Kidney (tissue), 14 donors: ENCODE measurements around the gene SETD5. TPM values are rescaled to one million over a fixed set of nuclear protein-coding genes. Genes with fewer than 3 reads are reported as not detected.

Experiments used
- DNase-seq, 5 donors: peaks; one replicate each; pipeline ENCODE4 v3.0.0-alpha.2; 2013 to 2020
- FAIRE-seq: peaks from 2 replicates; lab custom pipeline; 2012; peaks lifted over from hg19 to GRCh38; lab: Jason Lieb, UNC
- H3K27ac ChIP-seq, 2 donors: one replicate each; pipeline ENCODE4 v1.7.0; 2013; ENCODE audit warnings: low read depth in 2 of 2, low read length in 2 of 2, inconsistent platforms in 1 of 2
- H3K27me3 ChIP-seq: one replicate; pipeline ENCODE4 v1.7.1; 2013; ENCODE audit warnings: low read length, inconsistent platforms; ENCODE audit not compliant: control insufficient read depth, insufficient read depth
- H3K36me3 ChIP-seq, 3 donors: one replicate each; pipeline versions ENCODE4 v1.7.0 to v1.7.1; 2013; ENCODE audit warnings: low read length in 3 of 3, control low read depth in 1 of 3, inconsistent platforms in 1 of 3; ENCODE audit not compliant: insufficient read depth in 3 of 3, control insufficient read depth in 2 of 3
- H3K4me1 ChIP-seq, 3 donors: one replicate each; pipeline versions ENCODE4 v1.7.0 to v1.7.1; 2013; ENCODE audit warnings: low read length in 3 of 3, inconsistent platforms in 1 of 3, low read depth in 1 of 3; ENCODE audit not compliant: control insufficient read depth in 2 of 3, insufficient read depth in 2 of 3
- H3K4me3 ChIP-seq, 3 donors: one replicate each; pipeline versions ENCODE4 v1.7.0 to v1.8.1; 2013; ENCODE audit warnings: low read length in 3 of 3, control low read depth in 1 of 3, inconsistent platforms in 1 of 3
- H3K9ac ChIP-seq, 3 donors: one replicate each; pipeline versions ENCODE4 v1.7.0 to v1.7.1; 2013; ENCODE audit warnings: low read length in 3 of 3, control low read depth in 1 of 3, inconsistent platforms in 1 of 3
- H3K9me3 ChIP-seq, 3 donors: one replicate each; pipeline versions ENCODE4 v1.7.0 to v1.7.1; 2013; ENCODE audit warnings: low read length in 3 of 3, control low read depth in 1 of 3, inconsistent platforms in 1 of 3; ENCODE audit not compliant: control insufficient read depth in 2 of 3, insufficient read depth in 1 of 3
- intact Hi-C: fragments of 100-400 bp; cut with DNase I; formaldehyde crosslinking; loops from one replicate; pipeline ENCODE4 v1.11.1; 2022
- polyA plus RNA-seq: library from polyadenylated mRNA; stranded (reverse); fragments of 350-450 nt; fragmentation: Illumina TruSeq; extraction: RNeasy Lipid Tissue Mini Kit (QIAGEN cat#74804); gene quantifications from one replicate; pipeline ENCODE4 v1.2.3, GENCODE V29; 2014; ENCODE audit warnings: low read depth, low replicate concordance; ENCODE audit not compliant: insufficient read depth
- total RNA-seq: library from RNA; stranded (reverse); fragmentation: NEBNext Ultra II Directional; extraction: Animal tissue kit (Norgen Biotek cat#: 25700); gene quantifications from one replicate; pipeline ENCODE4 v1.2.1, GENCODE V29; 2021
- TF ChIP-seq, protein P1 (sequence below): IDR thresholded peaks from 3 replicates; pipeline ENCODE4 v1.5.1; 2012; ENCODE audit warnings: mild to moderate bottlenecking, moderate library complexity, borderline replicate concordance; ENCODE audit not compliant: insufficient read depth; ENCODE audit errors: extremely low read depth
- donor health status: control.
- donor health status: control.
- donor health status: control.
- donor health status: control.
- donor health status: control.
- donor health status: DM: yes; HTN: yes; CAD: no.
- donor health status: Normal renal cell carcinoma (clear cell type).

The SETD5 gene
- total and polyA plus RNA-seq, 2 donors from 2014 or later, result 12.1 to 112 TPM

DNA sequence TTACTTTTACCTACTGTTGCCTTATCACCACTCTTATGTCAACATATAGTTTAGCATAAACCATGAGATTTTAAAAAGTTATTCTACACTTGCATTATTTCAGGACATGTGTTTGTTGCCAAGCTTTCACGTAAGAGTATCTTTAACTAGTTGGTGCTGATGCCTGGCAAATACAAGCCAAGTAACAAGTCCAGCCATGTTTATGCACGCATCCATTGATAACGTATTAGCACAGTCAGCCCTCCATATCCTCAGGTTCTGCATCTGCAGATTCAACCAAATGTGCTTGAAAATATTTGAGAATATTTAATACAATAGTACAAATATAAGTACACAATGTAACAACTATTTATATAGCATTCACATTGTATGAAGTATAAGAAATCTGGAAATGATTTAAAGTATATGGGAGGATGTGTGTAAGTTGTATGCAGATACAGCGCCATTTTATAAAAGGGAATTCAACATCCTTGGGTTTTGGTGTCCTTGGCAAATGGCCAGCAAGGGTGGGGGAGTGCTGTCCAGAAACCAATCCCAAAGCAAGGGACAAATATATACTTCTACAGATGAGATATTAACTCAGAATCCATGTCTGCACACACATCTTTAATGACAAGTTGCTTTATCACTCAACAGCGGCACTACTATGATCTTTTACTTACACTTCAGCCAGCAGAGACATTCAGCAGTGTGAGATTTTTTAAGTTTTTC lies 8.7 kb upstream of the SETD5 start:
- no peaks in the 10 kb centered on the region for H3K9me3 ChIP-seq
- H3K4me3 ChIP-seq, result no peak overlapping the region
- H3K36me3 ChIP-seq, result peaks cover 36 to 76% (median 50%) of the 10 kb centered on the region in 3 donors
- TF ChIP-seq, protein P1, sequence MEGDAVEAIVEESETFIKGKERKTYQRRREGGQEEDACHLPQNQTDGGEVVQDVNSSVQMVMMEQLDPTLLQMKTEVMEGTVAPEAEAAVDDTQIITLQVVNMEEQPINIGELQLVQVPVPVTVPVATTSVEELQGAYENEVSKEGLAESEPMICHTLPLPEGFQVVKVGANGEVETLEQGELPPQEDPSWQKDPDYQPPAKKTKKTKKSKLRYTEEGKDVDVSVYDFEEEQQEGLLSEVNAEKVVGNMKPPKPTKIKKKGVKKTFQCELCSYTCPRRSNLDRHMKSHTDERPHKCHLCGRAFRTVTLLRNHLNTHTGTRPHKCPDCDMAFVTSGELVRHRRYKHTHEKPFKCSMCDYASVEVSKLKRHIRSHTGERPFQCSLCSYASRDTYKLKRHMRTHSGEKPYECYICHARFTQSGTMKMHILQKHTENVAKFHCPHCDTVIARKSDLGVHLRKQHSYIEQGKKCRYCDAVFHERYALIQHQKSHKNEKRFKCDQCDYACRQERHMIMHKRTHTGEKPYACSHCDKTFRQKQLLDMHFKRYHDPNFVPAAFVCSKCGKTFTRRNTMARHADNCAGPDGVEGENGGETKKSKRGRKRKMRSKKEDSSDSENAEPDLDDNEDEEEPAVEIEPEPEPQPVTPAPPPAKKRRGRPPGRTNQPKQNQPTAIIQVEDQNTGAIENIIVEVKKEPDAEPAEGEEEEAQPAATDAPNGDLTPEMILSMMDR, result no peak
- DNase-seq, result no peak
- no peaks in the 10 kb centered on the region for H3K27me3 ChIP-seq
- H3K9ac ChIP-seq, result no peak overlapping the region
- intact Hi-C loops, result no loop called here
- FAIRE-seq, result no peak
- H3K4me1 ChIP-seq, result peaks cover 0 to 2% (median 0%) of the 10 kb centered on the region in 3 donors
- H3K27ac ChIP-seq, result no peak overlapping the region

DNA sequence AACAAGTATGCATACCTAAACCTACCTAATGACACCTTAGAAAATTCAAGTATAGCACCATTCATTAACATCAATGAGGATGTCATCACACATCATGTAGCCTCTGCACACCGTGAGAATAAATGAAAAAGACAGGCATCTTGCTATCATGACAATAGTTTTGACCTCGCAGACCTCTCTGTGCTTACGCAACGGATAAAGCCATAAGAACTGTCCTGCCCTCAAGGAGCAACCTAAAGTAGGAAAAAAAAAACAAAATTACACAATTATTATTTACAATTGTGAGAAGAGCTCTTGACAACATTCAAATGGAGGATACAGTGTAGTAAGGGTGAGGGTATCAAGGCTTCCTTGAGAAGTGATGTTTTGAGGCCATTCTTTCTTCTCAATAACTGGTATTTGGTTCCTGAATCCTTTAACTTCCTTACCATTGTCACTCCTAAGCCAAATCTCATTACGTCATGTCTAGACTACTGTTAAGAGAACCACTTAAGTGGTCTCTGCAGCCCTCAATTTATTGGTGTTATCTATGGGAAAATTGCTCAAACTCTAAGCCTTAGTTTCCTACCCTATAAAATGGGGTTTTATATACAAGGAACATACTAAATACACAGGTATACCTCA lies 7.0 kb upstream of the SETD5 start:
- Histone ChIP-seq H3K9me3 (no peaks in the 10 kb centered on the region), H3K27ac (no peak overlapping the region), H3K4me1 (peaks cover 3 to 6% (median 5%) of the 10 kb centered on the region in 3 donors), H3K9ac (no peak overlapping the region), H3K27me3 (no peaks in the 10 kb centered on the region), H3K36me3 (peaks cover 30 to 59% (median 37%) of the 10 kb centered on the region in 3 donors), H3K4me3 (no peak overlapping the region)
- no peak for DNase-seq
- intact Hi-C loops, result no loop called here
- FAIRE-seq, result no peak
- TF ChIP-seq, protein P1, result no peak

DNA sequence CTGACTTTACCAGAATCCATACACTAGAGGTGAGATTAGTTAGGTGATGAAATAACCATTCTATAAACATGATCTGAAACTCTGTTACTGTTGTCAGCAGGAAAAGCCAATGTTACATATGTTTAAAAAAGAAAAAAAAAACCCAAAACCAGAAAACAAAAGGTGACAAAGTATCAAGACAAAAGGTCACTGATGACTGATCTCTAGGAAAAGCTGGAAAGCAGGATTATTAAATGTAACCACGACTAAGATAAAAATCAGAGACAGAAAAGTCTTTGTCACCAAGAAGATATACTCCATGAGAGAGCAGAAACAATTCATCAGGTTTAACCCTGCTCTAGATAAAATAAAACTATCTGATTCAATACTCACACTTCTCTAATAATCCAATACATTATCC lies 5.4 kb upstream of the SETD5 start:
- Histone ChIP-seq H3K27ac (no peak overlapping the region), H3K27me3 (no peaks in the 10 kb centered on the region), H3K36me3 (peaks cover 28 to 45% (median 33%) of the 10 kb centered on the region in 3 donors), H3K4me1 (peaks cover 5 to 10% (median 9%) of the 10 kb centered on the region in 3 donors), H3K4me3 (no peak overlapping the region), H3K9ac (no peak overlapping the region), H3K9me3 (no peaks in the 10 kb centered on the region)
- FAIRE-seq (no peak), DNase-seq (no peak)
- TF ChIP-seq, protein P1, result no peak
- intact Hi-C loops, result no loop called here
